ENCODE measurements around the gene HYAL2.

DNA sequence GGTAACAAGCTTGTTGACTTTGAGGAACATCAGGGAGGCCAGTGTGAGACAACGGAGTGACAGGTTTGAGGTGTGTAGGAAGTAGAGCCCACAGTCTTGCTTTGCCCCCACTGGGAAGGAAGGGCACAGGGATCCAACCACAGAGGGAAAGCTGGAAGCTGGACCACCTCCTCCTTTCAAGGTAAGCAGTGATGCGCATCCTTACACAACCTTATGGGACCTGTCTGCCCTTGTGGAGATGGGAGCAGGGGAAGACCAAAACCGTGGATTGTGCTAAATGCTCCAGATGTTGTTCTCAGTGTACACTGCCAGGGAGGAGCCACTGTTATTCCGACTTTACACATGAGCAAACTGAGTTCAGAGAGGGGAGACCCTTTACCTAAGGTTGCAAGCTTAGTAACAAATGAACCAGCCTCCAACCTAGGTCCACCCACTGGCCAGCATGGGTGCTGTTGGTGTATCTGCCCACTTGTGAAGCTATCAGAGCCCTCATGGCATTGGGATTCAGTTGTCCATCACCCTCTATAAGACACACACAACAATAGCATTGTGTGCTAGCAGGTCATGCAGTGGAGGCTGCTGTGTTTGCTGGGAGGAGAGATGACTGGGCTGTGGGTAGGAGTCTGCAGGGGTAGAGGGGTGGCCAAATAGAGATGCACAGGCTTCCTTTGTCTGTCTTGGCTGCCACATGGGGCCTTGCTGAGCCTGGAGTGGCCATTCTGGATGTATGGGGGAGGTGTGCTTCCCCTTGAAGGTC is 44.2 kb downstream of the HYAL2 start:
- no peak for TF ChIP-seq ZNF274 (IDR thresholded peaks at IDR 0.05; ENCODE audit: low read depth, low read length)
- no peak for TF ChIP-seq SUZ12 (IDR thresholded peaks at IDR 0.05; ENCODE audit: extremely low read depth, insufficient read depth, insufficient read length)
- TF ChIP-seq YY1 (IDR thresholded peaks at IDR 0.05; ENCODE audit: insufficient read depth, insufficient read length) = no peak
